ENCODE results near the gene RTBDN.
"Not testable (repeated sequence)": the region's sequence is repeated elsewhere in the genome, so short reads cannot be mapped to it uniquely, and the experiment has no call there.

The RTBDN gene

GRCh38 chr19:12856653-12857052 lies 22.3 kb upstream of the RTBDN start:
- DNase-seq (ENCODE audit: low read depth), result no peak

- DNase-seq (ENCODE audit: low read depth), result no peak
Measured at GRCh38 chr19:12847159-12848139, 13.1 kb upstream of the RTBDN start.

GRCh38 chr19:12846613-12847012 lies 12.2 kb upstream of the RTBDN start:
- not testable (repeated sequence) for DNase-seq (ENCODE audit: low read depth)

- DNase-seq (ENCODE audit: low read depth), result no peak
Measured at GRCh38 chr19:12843999-12844732, 9.8 kb upstream of the RTBDN start.

GRCh38 chr19:12843328-12843727 lies 8.9 kb upstream of the RTBDN start:
- no peak for DNase-seq (ENCODE audit: low read depth)

GRCh38 chr19:12842511-12842910 lies 8.1 kb upstream of the RTBDN start:
- DNase-seq (ENCODE audit: low read depth), result no peak

GRCh38 chr19:12841094-12841493 lies 6.7 kb upstream of the RTBDN start:
- no peak for DNase-seq (ENCODE audit: low read depth)

- peak; percentile 19 for DNase-seq (ENCODE audit: low read depth)
Measured at GRCh38 chr19:12840091-12841079, 6.0 kb upstream of the RTBDN start.

GRCh38 chr19:12838886-12839756 lies 4.7 kb upstream of the RTBDN start:
- DNase-seq (ENCODE audit: low read depth), result no peak

- DNase-seq (ENCODE audit: low read depth), result no peak
Measured at GRCh38 chr19:12838182-12838885, 4.0 kb upstream of the RTBDN start, which contains the start of gene MAST1. Gene MAST1 (plus strand): TSS chr19:12838515. CDS start chr19:12838573, 58 bp downstream.

GRCh38 chr19:12837225-12837624 lies 2.8 kb upstream of the RTBDN start:
- no peak for DNase-seq (ENCODE audit: low read depth)

GRCh38 chr19:12836529-12836863 lies 2.1 kb upstream of the RTBDN start:
- DNase-seq (ENCODE audit: low read depth), result no peak

- DNase-seq (ENCODE audit: low read depth), result no peak
Measured at GRCh38 chr19:12834976-12835757, 788 bp upstream of the RTBDN start.

- DNase-seq (ENCODE audit: low read depth), result no peak
Measured at GRCh38 chr19:12833738-12834565, 427 bp downstream of the RTBDN start.

- no peak for DNase-seq (ENCODE audit: low read depth)
Measured at GRCh38 chr19:12833418-12833737, 1.0 kb downstream of the RTBDN start.

- DNase-seq (ENCODE audit: low read depth), result no peak
Measured at GRCh38 chr19:12828494-12828893, 5.9 kb downstream of the RTBDN start.

GRCh38 chr19:12825254-12826131 lies 8.9 kb downstream of the RTBDN start:
- no peak for DNase-seq (ENCODE audit: low read depth)

- DNase-seq (ENCODE audit: low read depth), result no peak
Measured at GRCh38 chr19:12821761-12822160, 12.6 kb downstream of the RTBDN start.

Measured in non-pigmented ciliary epithelial cell (primary cell).